ENCODE results near the gene PTBP1. TPM values are rescaled to one million over a fixed set of nuclear protein-coding genes. Genes with fewer than 3 reads are reported as not detected.

Gene PTBP1
- 210 TPM for total RNA-seq

GRCh38 chr19:796692-797527 is at the start of gene PTBP1:
PTBP1 (plus strand) TSS chr19:797452; CDS start chr19:797498, 46 bp downstream.
- peak within 1 kb of the TSS; percentile 96 to 98 for H3K4me3 ChIP-seq
- H3K36me3 ChIP-seq = peaks cover 0 to 5% of the 10 kb centered on the region in 2 donors
- peak; percentile 100 for DNase-seq (ENCODE audit: low spot score in 2 of 2)
- H3K27me3 ChIP-seq = no peaks in the 10 kb centered on the region
- H3K27ac ChIP-seq = peak within 1 kb of the TSS; percentile 84 to 99
- intact Hi-C loops (cut with DNase I) = loop anchor here (1.0 to 5.0 kb wide), 6 partner anchors 115 to 266 kb away; partner anchors contain the start of genes BSG, CDC34, FSTL3 and R3HDM4
- TF ChIP-seq CTCF (IDR thresholded peaks at IDR 0.05) = no peak
- H3K4me1 ChIP-seq = peaks cover 34 to 46% of the 10 kb centered on the region in 2 donors
- H3K9me3 ChIP-seq = no peaks in the 10 kb centered on the region

- no peak for TF ChIP-seq CTCF (IDR thresholded peaks at IDR 0.05)
- Histone ChIP-seq H3K9me3 (peaks cover 0 to 25% of the 10 kb centered on the region in 2 donors), H3K27me3 (peaks cover 3% of the 10 kb centered on the region), H3K36me3 (peaks cover 0 to 6% of the 10 kb centered on the region in 2 donors), H3K27ac (no peak overlapping the region), H3K4me1 (no peaks in the 10 kb centered on the region), H3K4me3 (no peak overlapping the region)
- no peak for DNase-seq (ENCODE audit: low spot score in 2 of 2)
- intact Hi-C loops (cut with DNase I) = no loop called here
These were observed 49.0 kb upstream of the PTBP1 start for GRCh38 chr19:748274-748598.

GRCh38 chr19:749811-750210 is 47.4 kb upstream of the PTBP1 start:
- intact Hi-C loops (cut with DNase I) = no loop called here
- Histone ChIP-seq H3K9me3 (peaks cover 0 to 11% of the 10 kb centered on the region in 2 donors), H3K36me3 (peaks cover 0 to 6% of the 10 kb centered on the region in 2 donors), H3K4me1 (no peaks in the 10 kb centered on the region), H3K4me3 (no peak overlapping the region), H3K27me3 (peaks cover 3% of the 10 kb centered on the region), H3K27ac (no peak overlapping the region)
- no peak for TF ChIP-seq CTCF (IDR thresholded peaks at IDR 0.05)
- no peak for DNase-seq (ENCODE audit: low spot score in 2 of 2)

GRCh38 chr19:750640-751423 is 46.4 kb upstream of the PTBP1 start, which contains the start of gene MISP:
MISP (plus strand) TSS chr19:751112; CDS start chr19:756947, 5,835 bp downstream.
- no peak for TF ChIP-seq CTCF (IDR thresholded peaks at IDR 0.05)
- no peak for DNase-seq (ENCODE audit: low spot score in 2 of 2)
- Histone ChIP-seq H3K4me1 (no peaks in the 10 kb centered on the region), H3K27me3 (peaks cover 3% of the 10 kb centered on the region), H3K27ac (no peak within 1 kb of the TSS), H3K36me3 (peaks cover 0 to 6% of the 10 kb centered on the region in 2 donors), H3K9me3 (peaks cover 0 to 9% of the 10 kb centered on the region in 2 donors), H3K4me3 (no peak within 1 kb of the TSS)
- intact Hi-C loops (cut with DNase I) = no loop called here

GRCh38 chr19:751501-752341 is 45.5 kb upstream of the PTBP1 start:
- Histone ChIP-seq H3K9me3 (peaks cover 0 to 7% of the 10 kb centered on the region in 2 donors), H3K4me1 (no peaks in the 10 kb centered on the region), H3K36me3 (peaks cover 0 to 1% of the 10 kb centered on the region in 2 donors), H3K4me3 (no peak overlapping the region), H3K27ac (no peak overlapping the region), H3K27me3 (peaks cover 3% of the 10 kb centered on the region)
- intact Hi-C loops (cut with DNase I) = no loop called here
- DNase-seq (ENCODE audit: low spot score in 2 of 2) = no peak
- TF ChIP-seq CTCF (IDR thresholded peaks at IDR 0.05) = no peak
